T-helper 1 cell treated with Interleukin-12 subunit alpha and Interleukin-12 subunit beta and Interleukin-4 antibody, amounts not matched to agents 30 μg/mL and 1 μg/mL, for 36 hours (primary cell): Measurements from ENCODE around the gene ABCC1.
A peak's percentile ranks its signal among the peaks of the same experiment; 100 is the strongest.
"Not testable (repeated sequence)": the region's sequence is repeated elsewhere in the genome, so short reads cannot be mapped to it uniquely, and the experiment has no call there.

ENCODE experiments used
- H3K27ac Mint-ChIP-seq: one replicate; pipeline ENCODE4 v1.8.0; 2021; ENCODE audit warnings: mild to moderate bottlenecking, mixed read lengths
- H3K27me3 Mint-ChIP-seq: one replicate; pipeline ENCODE4 v1.8.0; 2021; ENCODE audit warnings: low read depth, mixed read lengths
- H3K36me3 Mint-ChIP-seq: one replicate; pipeline ENCODE4 v1.8.0; 2021; ENCODE audit warnings: low read depth, mixed read lengths
- H3K4me1 Mint-ChIP-seq: one replicate; pipeline ENCODE4 v1.8.0; 2021; ENCODE audit warnings: low read depth, mixed read lengths
- H3K4me3 Mint-ChIP-seq: one replicate; pipeline ENCODE4 v1.8.0; 2021; ENCODE audit warnings: mild to moderate bottlenecking, moderate library complexity, mixed read lengths
- H3K9me3 Mint-ChIP-seq: one replicate; pipeline ENCODE4 v1.8.0; 2021; ENCODE audit warnings: mixed read lengths

ABCC1 gene

DNA sequence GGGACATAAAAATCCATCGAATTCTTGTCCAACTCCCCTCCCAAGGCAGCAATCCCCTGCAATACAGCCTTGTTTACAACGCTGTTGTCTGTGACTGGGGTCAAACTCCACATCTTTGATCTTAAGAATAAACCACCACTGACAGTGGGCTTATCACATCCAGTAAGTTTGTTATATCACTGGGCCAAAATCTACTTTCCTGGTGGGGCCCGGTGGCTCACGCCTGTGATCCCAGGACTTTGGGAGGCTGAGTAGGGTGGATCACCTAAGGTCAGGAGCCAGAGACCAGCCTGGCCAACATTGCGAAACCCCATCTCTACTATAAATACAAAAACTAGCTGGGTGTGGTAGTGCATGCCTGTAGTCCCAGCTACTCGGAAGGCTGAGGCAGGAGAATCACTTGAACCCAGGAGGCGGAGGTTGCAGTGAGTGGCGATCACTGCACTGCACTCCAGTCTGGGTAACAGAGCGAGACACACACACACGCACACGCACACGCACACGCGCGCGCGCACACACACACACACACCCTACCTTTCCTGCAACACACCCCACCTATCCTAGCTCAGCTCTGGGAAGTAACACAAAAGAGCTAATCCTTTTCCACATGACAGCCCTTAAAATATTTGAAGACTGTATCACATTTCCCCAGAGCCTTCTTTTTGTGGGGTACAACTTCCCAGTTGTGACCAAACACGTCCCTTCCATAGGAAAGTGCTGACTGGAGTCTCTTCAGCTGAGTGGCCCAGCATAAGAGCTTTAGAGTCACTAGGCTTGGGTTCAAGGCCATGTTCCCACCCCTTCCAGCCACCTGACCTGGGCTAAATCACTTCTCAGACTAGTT, 20.9 kb upstream of the ABCC1 start:
- H3K4me3 Mint-ChIP-seq: no peak overlapping the region
- no peaks in the 10 kb centered on the region for H3K36me3 Mint-ChIP-seq

GRCh38 chr16:15932939-15933338, 16.5 kb upstream of the ABCC1 start:
- peaks cover 21% of the 10 kb centered on the region for H3K27me3 Mint-ChIP-seq
- no peaks in the 10 kb centered on the region for H3K36me3 Mint-ChIP-seq
- H3K9me3 Mint-ChIP-seq: no peaks in the 10 kb centered on the region
- H3K4me1 Mint-ChIP-seq: no peaks in the 10 kb centered on the region
- no peak overlapping the region for H3K27ac Mint-ChIP-seq
- H3K4me3 Mint-ChIP-seq: no peak overlapping the region

More for the DNA sequence above, 20.9 kb upstream of the ABCC1 start:
- Mint-ChIP-seq H3K27ac (no peak overlapping the region), H3K4me1 (no peaks in the 10 kb centered on the region), H3K27me3 (peaks cover 8% of the 10 kb centered on the region), H3K9me3 (no peaks in the 10 kb centered on the region)

DNA sequence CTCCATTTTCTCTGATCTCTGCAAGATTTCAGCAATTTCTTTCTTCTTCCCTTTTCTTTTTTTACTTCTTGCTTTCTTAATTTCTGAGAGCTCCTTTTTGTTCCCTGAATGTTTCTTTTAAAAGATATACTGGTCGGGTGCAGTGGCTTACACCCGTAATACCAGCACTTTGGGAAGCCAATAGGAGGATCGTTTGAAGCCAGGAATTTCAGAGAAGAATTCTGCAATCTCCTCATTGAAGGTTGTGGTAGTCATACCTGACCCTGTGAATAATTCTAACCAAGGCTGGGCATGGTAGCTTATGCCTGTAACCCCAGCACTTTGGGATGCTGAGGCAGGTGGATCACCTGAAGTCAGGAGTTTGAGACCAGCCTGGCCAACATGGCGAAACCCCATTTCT, 15.6 kb upstream of the ABCC1 start:
- Mint-ChIP-seq H3K27ac (no peak overlapping the region), H3K9me3 (no peaks in the 10 kb centered on the region), H3K4me3 (no peak overlapping the region), H3K27me3 (peaks cover 21% of the 10 kb centered on the region), H3K36me3 (no peaks in the 10 kb centered on the region), H3K4me1 (no peaks in the 10 kb centered on the region)

DNA sequence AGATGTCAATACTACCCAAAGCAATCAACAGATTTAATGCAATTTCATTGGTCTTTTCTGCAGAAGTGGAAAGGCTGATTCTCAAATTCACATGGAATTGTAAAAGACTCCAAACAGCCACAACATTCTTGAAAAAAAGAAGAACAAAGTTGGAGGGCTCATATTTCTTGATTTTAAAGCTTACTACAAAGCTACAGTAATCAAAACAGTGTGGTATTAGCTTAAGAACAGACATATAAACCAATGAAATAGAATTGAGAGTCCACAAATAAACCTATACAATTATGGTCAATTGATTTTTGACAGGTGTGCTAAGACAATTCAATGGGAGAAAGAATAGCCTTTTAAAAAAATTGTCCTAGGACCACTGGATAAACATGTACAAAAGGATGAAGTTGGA, 14.4 kb upstream of the ABCC1 start:
- H3K36me3 Mint-ChIP-seq: no peaks in the 10 kb centered on the region
- H3K27ac Mint-ChIP-seq: no peak overlapping the region
- H3K4me3 Mint-ChIP-seq: no peak overlapping the region

GRCh38 chr16:15936809-15937208, 12.6 kb upstream of the ABCC1 start:
- peaks cover 21% of the 10 kb centered on the region for H3K27me3 Mint-ChIP-seq
- not testable (repeated sequence) for H3K9me3 Mint-ChIP-seq, H3K4me1 Mint-ChIP-seq, H3K36me3 Mint-ChIP-seq, H3K27ac Mint-ChIP-seq, H3K4me3 Mint-ChIP-seq

More for the DNA sequence above, 14.4 kb upstream of the ABCC1 start:
- H3K27me3 Mint-ChIP-seq: peaks cover 21% of the 10 kb centered on the region
- H3K9me3 Mint-ChIP-seq: no peaks in the 10 kb centered on the region
- H3K4me1 Mint-ChIP-seq: peaks cover under 1% of the 10 kb centered on the region

DNA sequence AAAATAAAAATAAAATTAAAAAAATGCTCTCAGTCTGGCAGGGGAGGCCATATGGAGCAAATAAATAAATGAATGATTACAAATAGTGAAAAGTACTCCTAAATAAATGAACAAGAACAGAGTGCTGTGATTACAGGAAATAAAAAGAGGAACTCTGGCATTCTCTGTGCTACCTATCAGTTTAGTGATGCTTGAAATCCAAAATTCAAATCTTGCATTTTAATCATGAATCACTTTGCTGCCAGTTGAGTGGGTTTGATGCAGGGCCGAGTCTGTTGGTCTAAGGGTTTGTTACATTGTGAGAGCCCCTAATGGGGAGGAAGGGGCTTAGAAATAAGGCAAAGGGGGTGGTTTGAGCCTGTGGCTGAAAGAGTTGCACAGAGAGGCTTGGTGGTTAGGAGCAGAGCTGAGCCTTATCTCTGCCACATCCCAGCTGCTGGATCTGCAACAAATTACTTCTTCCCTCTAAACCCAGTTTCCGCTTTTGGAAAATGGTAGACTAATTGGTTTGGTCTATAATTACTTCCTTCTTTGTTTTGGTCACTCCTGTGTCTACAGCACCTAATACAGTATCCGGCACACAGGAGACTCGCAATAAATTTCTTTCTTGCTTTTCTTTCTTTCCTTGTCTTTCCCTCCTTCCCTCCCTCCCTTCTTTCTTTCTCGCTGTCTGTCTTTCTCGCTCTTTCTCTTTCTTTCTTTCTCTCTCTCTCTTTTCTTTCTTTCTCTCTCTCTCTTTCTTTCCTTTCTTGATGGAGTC, 6.3 kb upstream of the ABCC1 start:
- Mint-ChIP-seq H3K4me1 (peaks cover 12% of the 10 kb centered on the region), H3K9me3 (no peaks in the 10 kb centered on the region), H3K36me3 (no peaks in the 10 kb centered on the region), H3K4me3 (no peak overlapping the region), H3K27me3 (peaks cover 3% of the 10 kb centered on the region), H3K27ac (no peak overlapping the region)

- Mint-ChIP-seq H3K4me1 (peaks cover 19% of the 10 kb centered on the region), H3K36me3 (peaks cover 5% of the 10 kb centered on the region), H3K4me3 (no peak overlapping the region), H3K27me3 (peaks cover 3% of the 10 kb centered on the region), H3K9me3 (no peaks in the 10 kb centered on the region), H3K27ac (no peak overlapping the region)
These were observed 3.0 kb upstream of the ABCC1 start for GRCh38 chr16:15946257-15947044.

- Mint-ChIP-seq H3K27me3 (no peaks in the 10 kb centered on the region), H3K4me1 (peaks cover 30% of the 10 kb centered on the region), H3K36me3 (peaks cover 11% of the 10 kb centered on the region), H3K9me3 (no peaks in the 10 kb centered on the region), H3K27ac (no peak overlapping the region), H3K4me3 (no peak overlapping the region)
These were observed 1.4 kb upstream of the ABCC1 start for GRCh38 chr16:15947983-15948509.

DNA sequence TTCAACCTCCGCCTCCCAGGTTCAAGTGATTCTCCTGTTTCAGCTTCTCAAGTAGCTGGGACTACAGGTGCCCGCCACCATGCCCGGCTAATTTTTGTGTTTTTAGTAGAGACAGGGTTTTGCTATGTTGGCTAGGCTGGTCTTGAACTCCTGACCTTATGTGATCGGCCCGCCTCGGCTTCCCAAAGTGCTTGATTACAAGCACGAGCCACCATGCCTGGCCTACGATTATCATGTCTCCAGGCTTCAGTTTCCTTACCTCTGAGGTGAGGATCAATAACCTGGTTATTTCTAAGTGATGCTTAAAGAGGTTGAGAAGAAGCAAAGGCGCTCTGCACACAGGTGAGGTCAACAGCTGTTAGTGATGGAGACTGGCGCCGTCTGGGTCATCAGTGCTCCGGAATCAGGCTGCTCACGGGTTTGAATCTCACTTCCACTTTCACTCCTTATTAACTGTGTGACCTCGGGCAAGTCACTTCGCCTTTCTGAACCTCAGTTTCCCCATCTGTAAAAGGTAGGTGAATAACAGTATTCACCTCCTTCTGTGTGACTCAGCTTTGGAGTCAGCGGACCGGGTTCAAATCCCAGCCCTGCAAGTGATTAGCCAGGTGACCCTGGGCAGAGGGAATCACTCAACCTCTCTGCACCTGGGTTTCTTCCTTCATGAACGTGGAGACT, 745 bp upstream of the ABCC1 start:
- Mint-ChIP-seq H3K4me3 (peak overlapping the region; percentile 90), H3K9me3 (no peaks in the 10 kb centered on the region), H3K36me3 (peaks cover 13% of the 10 kb centered on the region), H3K4me1 (peaks cover 36% of the 10 kb centered on the region), H3K27ac (peak overlapping the region; percentile 93), H3K27me3 (no peaks in the 10 kb centered on the region)

DNA sequence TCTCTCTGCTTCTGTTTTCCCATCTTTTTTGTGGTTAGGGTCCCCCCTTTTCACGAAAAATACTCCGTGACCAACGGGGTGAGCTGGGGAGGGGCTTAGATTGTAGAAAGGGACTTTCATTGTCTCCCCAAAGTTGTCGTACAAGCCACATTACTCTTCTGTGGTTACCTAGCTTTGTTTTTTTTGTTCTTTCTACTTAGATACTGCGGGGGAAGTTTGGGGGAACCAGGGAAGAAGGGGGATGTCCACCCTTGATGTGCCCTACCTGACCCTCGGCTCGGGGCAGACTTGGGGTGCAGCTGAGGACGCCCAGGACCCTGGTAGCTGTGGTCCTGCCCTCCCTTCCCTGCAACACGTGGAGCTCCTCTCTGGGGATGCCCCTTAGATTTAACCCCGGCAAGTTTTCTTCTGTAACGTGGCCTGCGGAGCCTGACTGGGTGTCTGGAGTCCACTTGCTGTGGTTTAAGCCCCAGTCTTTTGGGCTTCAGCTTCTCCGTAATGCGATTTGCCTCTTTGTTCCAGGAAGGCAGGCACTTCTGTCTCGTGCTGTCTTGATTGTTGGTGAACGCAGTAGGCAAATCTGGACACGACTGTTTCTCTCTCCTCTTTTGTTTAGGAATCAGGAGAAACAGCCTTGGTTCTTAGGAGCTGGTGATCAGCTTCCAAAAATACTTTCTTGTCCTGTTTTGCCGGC, 892 bp downstream of the ABCC1 start:
- Mint-ChIP-seq H3K9me3 (no peaks in the 10 kb centered on the region), H3K36me3 (peaks cover 18% of the 10 kb centered on the region), H3K27ac (peak overlapping the region; percentile 95), H3K4me3 (peak overlapping the region; percentile 98), H3K27me3 (no peaks in the 10 kb centered on the region), H3K4me1 (peaks cover 45% of the 10 kb centered on the region)

- no peaks in the 10 kb centered on the region for H3K27me3 Mint-ChIP-seq
- peaks cover 49% of the 10 kb centered on the region for H3K4me1 Mint-ChIP-seq
- peak overlapping the region; percentile 78 for H3K27ac Mint-ChIP-seq
- H3K4me3 Mint-ChIP-seq: peak overlapping the region; percentile 98
- H3K9me3 Mint-ChIP-seq: no peaks in the 10 kb centered on the region
- peaks cover 22% of the 10 kb centered on the region for H3K36me3 Mint-ChIP-seq
These were observed 1.5 kb downstream of the ABCC1 start for GRCh38 chr16:15950869-15951268.

DNA sequence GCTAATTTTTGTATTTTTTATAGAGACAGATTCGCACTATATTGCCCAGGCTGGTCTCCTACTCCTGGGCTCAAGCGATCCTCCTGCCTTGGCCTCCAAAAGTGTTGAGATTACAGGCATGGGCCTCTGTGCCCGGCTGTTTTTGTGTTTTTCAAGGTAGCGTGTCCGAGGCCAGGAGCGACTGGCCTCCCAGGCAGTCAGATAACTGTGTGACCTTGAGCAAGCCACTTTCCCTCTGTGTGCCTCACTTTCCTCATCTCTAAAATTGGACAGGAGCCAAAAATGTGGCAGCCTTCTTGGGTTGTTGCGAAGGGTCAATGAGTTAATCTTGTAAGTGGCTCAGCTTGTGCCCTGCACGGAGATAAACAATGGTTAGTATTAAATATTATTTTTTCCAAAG, 2.4 kb downstream of the ABCC1 start:
- peak overlapping the region; percentile 98 for H3K4me3 Mint-ChIP-seq
- no peaks in the 10 kb centered on the region for H3K27me3 Mint-ChIP-seq
- H3K4me1 Mint-ChIP-seq: peaks cover 55% of the 10 kb centered on the region
- peaks cover 28% of the 10 kb centered on the region for H3K36me3 Mint-ChIP-seq
- no peaks in the 10 kb centered on the region for H3K9me3 Mint-ChIP-seq
- H3K27ac Mint-ChIP-seq: peak overlapping the region; percentile 78

GRCh38 chr16:15952265-15952711, 2.9 kb downstream of the ABCC1 start:
- peak overlapping the region; percentile 78 for H3K27ac Mint-ChIP-seq
- peaks cover 58% of the 10 kb centered on the region for H3K4me1 Mint-ChIP-seq
- peak overlapping the region; percentile 98 for H3K4me3 Mint-ChIP-seq
- peaks cover 28% of the 10 kb centered on the region for H3K36me3 Mint-ChIP-seq
- no peaks in the 10 kb centered on the region for H3K9me3 Mint-ChIP-seq
- H3K27me3 Mint-ChIP-seq: no peaks in the 10 kb centered on the region
